A673 (cell line): ENCODE data around the gene FHIT. TPM values are rescaled to one million over a fixed set of nuclear protein-coding genes. Genes with fewer than 3 reads are reported as not detected.

Source experiments
- BruUV-seq: library from RNA; stranded (reverse); fragments of 400-500 nt; replicated peaks from 2 replicates; lab custom pipeline; 2021; lab: Mats Ljungman, UMichigan
- CTCF ChIA-PET: fragments of 300-600 bp; sonication (Branson Sonifier 250); formaldehyde crosslinking; loops from one replicate; lab custom pipeline; 2022; ENCODE audit warnings: antibody characterized with exemption; lab: Charles Lee
- POLR2A ChIA-PET: fragments of 300-600 bp; sonication (Branson Sonifier 250); formaldehyde crosslinking; loops from one replicate; lab custom pipeline; 2022; ENCODE audit warnings: antibody characterized with exemption; ENCODE audit not compliant: low non-redundant PET; lab: Charles Lee
- DNase-seq: peaks from one replicate; pipeline ENCODE4 v3.0.0-alpha.2; 2015; ENCODE audit warnings: low spot score
- H3K27ac ChIP-seq: fragments of 200-600 bp; sonication (generic); 2 replicates; pipeline ENCODE4 v1.5.1; 2016; ENCODE audit warnings: mixed run types, low read depth, mild to moderate bottlenecking, mixed read lengths, antibody characterized with exemption, low read length; ENCODE audit not compliant: poor library complexity, severe bottlenecking
- H3K27me3 ChIP-seq: fragments of 200-600 bp; sonication (generic); replicated peaks from 2 replicates; pipeline ENCODE4 v1.6.1; 2017; ENCODE audit warnings: mixed run types, low read depth, mild to moderate bottlenecking, mixed read lengths, antibody characterized with exemption, low read length; ENCODE audit not compliant: insufficient read depth, poor library complexity
- H3K36me3 ChIP-seq: fragments of 200-600 bp; sonication (generic); 2 replicates; pipeline ENCODE4 v1.6.1; 2016; ENCODE audit warnings: mixed run types, mild to moderate bottlenecking, mixed read lengths, antibody characterized with exemption, low read length; ENCODE audit not compliant: insufficient read depth, poor library complexity, severe bottlenecking
- H3K4me1 ChIP-seq: fragments of 200-600 bp; sonication (generic); 2 replicates; pipeline ENCODE4 v1.6.1; 2017; ENCODE audit warnings: mixed run types, mild to moderate bottlenecking, mixed read lengths, antibody characterized with exemption, low read length; ENCODE audit not compliant: insufficient read depth, poor library complexity, severe bottlenecking
- H3K4me3 ChIP-seq: fragments of 200-600 bp; sonication (generic); 2 replicates; pipeline ENCODE4 v1.5.1; 2016; ENCODE audit warnings: low read depth, mixed run types, mild to moderate bottlenecking, mixed read lengths, low read length; ENCODE audit not compliant: poor library complexity, severe bottlenecking
- H3K9me3 ChIP-seq: fragments of 200-600 bp; sonication (generic); 2 replicates; pipeline ENCODE4 v1.6.1; 2016; ENCODE audit warnings: mixed run types, low read depth, mild to moderate bottlenecking, mixed read lengths, antibody characterized with exemption, low read length; ENCODE audit not compliant: poor library complexity, severe bottlenecking
- EZH2 ChIP-seq: fragments of 200-600 bp; sonication (generic); IDR thresholded peaks from 2 replicates; pipeline ENCODE4 v1.6.1; 2017; ENCODE audit warnings: borderline replicate concordance, low read depth, mild to moderate bottlenecking, mixed read lengths, antibody characterized with exemption, low read length; ENCODE audit not compliant: poor library complexity, severe bottlenecking
- intact Hi-C: fragments of 100-400 bp; cut with micrococcal nuclease; formaldehyde crosslinking; loops from one replicate; pipeline ENCODE4 v1.10.0; 2022; ENCODE audit not compliant: unreplicated experiment
- total RNA-seq: library from RNA; stranded (reverse); gene quantifications from 2 replicates; pipeline ENCODE4 v1.2.3, GENCODE V29; 2021
- TF ChIP-seq, protein P1 (sequence below): fragments of 300-800, 200-600 bp; sonication (generic); conservative IDR thresholded peaks from 2 replicates; pipeline ENCODE4 v1.5.1; 2017; ENCODE audit warnings: low read depth, mild to moderate bottlenecking, antibody characterized with exemption, low read length, moderate library complexity, mixed read lengths

Gene FHIT
- total RNA-seq, 1 experiment from 2014 or later: not detected

DNA sequence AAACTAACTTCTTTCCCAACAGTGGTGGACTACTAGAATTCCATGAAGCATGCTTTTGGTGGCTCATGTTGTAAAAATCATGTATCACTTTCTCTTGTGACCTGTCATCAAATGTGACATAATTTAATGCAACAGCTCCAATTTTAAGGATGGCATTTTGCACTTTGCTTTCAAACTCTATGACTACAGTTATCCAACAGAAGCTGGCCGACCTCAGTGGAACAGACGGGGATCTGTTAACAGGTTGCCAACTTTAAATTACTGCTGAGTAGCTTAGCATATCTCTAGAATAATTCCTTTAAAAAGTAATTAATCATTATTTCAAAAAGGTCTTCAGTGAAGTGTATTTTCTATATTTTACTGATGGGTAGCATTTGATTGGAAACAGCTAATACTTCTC lies 907.4 kb downstream of the FHIT start:
- Histone ChIP-seq H3K9me3 (no peaks in the 10 kb centered on the region), H3K4me1 (no peaks in the 10 kb centered on the region), H3K27me3 (no peaks in the 10 kb centered on the region), H3K4me3 (no peak overlapping the region), H3K36me3 (no peaks in the 10 kb centered on the region), H3K27ac (no peak overlapping the region)
- BruUV-seq: no TSS peak
- POLR2A ChIA-PET: no interaction called here
- no peak for TF ChIP-seq EZH2
- CTCF ChIA-PET: no interaction called here
- intact Hi-C loops: no loop called here
- DNase-seq: no peak

DNA sequence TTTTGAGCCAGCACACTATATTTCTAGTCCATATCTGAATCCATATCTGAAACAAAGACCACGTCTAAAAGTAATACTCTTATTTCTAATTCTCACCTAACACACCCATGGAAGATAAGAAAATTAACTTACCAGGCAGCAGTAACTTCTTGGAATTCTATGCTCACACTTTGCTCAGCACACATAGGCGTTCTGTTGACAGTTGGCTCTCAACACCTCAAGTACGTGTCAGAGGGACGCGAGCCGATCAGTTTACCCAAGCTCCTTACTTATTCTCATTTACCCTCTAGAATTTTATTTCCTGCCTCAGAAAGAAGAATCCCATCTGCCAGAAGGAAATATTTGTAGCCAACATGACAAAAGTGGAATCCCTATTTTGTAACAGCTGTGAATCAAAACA lies 911.9 kb downstream of the FHIT start:
- H3K9me3 ChIP-seq: no peaks in the 10 kb centered on the region
- H3K27me3 ChIP-seq: no peaks in the 10 kb centered on the region
- no TSS peak for BruUV-seq
- DNase-seq: no peak
- intact Hi-C loops: no loop called here
- H3K27ac ChIP-seq: no peak overlapping the region
- H3K36me3 ChIP-seq: no peaks in the 10 kb centered on the region
- ChIA-PET POLR2A (no interaction called here), CTCF (no interaction called here)
- H3K4me3 ChIP-seq: no peak overlapping the region
- H3K4me1 ChIP-seq: no peaks in the 10 kb centered on the region
- no peak for TF ChIP-seq EZH2
- TF ChIP-seq, protein P1, sequence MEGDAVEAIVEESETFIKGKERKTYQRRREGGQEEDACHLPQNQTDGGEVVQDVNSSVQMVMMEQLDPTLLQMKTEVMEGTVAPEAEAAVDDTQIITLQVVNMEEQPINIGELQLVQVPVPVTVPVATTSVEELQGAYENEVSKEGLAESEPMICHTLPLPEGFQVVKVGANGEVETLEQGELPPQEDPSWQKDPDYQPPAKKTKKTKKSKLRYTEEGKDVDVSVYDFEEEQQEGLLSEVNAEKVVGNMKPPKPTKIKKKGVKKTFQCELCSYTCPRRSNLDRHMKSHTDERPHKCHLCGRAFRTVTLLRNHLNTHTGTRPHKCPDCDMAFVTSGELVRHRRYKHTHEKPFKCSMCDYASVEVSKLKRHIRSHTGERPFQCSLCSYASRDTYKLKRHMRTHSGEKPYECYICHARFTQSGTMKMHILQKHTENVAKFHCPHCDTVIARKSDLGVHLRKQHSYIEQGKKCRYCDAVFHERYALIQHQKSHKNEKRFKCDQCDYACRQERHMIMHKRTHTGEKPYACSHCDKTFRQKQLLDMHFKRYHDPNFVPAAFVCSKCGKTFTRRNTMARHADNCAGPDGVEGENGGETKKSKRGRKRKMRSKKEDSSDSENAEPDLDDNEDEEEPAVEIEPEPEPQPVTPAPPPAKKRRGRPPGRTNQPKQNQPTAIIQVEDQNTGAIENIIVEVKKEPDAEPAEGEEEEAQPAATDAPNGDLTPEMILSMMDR: no peak

DNA sequence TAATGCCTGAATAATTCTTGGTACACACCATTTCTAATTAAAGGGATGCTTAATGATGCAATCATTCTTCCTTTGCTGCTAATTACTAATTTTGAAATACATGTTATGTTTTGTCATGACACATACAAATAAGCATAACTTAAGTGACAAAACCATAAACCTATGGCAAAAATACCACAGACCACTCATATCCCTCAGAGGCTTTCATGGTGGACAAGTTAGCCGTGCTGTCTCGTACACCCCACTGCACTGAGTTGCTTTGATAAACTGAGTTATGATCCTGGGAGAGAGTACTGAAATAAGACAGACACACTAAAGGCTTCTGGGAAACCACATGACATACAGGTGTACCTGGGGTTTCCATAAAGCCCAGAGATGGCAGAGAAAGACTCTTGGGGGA lies 913.8 kb downstream of the FHIT start:
- POLR2A ChIA-PET: no interaction called here
- intact Hi-C loops: no loop called here

DNA sequence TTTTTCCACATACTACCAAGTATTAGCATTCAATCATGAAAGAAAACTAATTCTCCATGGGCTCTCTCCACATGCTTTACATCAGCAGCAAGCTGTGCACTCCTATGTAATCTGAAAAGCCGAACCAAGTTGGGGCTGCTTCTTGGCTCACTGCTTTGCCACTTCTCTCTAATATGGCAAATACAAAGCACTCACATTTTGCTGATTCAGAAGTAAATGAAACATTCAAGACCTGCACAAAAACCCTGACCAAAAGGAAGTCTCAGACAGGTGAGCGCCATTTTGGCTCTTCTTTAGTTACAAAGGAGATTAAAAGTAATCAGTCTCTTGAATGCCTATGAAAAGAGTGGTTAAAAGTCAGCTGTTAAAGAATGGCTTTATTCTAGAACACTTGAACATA lies 915.2 kb downstream of the FHIT start:
- Histone ChIP-seq H3K27me3 (no peaks in the 10 kb centered on the region), H3K4me3 (no peak overlapping the region), H3K9me3 (no peaks in the 10 kb centered on the region), H3K27ac (no peak overlapping the region), H3K36me3 (no peaks in the 10 kb centered on the region), H3K4me1 (no peaks in the 10 kb centered on the region)
- no peak for DNase-seq
- POLR2A ChIA-PET: no interaction called here
- CTCF ChIA-PET: no interaction called here
- intact Hi-C loops: no loop called here
- TF ChIP-seq EZH2: no peak
- TF ChIP-seq, protein P1: no peak
- BruUV-seq: no TSS peak

More for the DNA sequence above, 913.8 kb downstream of the FHIT start:
- no peak for DNase-seq
- H3K4me3 ChIP-seq: no peak overlapping the region
- H3K4me1 ChIP-seq: no peaks in the 10 kb centered on the region
- no peaks in the 10 kb centered on the region for H3K9me3 ChIP-seq
- no peaks in the 10 kb centered on the region for H3K36me3 ChIP-seq
- H3K27ac ChIP-seq: no peak overlapping the region
- CTCF ChIA-PET: no interaction called here
- BruUV-seq: no TSS peak
- TF ChIP-seq, protein P1: no peak
- TF ChIP-seq EZH2: no peak
- H3K27me3 ChIP-seq: no peaks in the 10 kb centered on the region
